NCI-H1048 (cell line): Measurements from ENCODE around the gene RNASET2.
"Not testable (repeated sequence)": the region's sequence is repeated elsewhere in the genome, so short reads cannot be mapped to it uniquely, and the experiment has no call there.

ENCODE experiments used
- DNase-seq: peaks from one replicate; lab custom pipeline; 2025; lab: John Stamatoyannopoulos, UW

Gene RNASET2

DNA sequence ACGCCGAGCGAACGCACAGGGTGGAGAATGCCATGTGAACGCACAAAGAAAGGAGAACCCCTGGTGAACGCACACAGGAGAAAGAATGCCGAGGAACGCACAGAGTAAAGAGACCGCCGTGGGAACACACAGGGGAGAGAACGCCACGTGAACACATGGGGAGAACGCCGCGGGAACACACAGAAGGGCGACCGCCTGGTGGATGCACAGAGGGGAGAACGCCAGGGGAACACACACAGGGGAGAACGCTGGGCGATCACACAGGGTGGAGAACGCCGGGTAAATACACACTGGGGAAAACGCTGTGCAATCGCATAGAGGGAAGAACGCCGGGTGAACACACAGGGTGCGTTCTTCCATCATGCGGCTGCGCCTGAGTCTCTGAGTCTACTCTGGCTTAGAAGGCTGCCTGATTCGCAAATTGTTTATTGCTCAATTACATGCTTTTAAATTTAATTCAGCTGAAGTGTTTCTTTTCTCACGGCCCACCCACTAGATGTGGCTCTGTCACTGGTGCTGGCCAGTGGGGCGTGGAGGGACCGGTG, 54.1 kb downstream of the RNASET2 start:
- DNase-seq, result no peak

DNA sequence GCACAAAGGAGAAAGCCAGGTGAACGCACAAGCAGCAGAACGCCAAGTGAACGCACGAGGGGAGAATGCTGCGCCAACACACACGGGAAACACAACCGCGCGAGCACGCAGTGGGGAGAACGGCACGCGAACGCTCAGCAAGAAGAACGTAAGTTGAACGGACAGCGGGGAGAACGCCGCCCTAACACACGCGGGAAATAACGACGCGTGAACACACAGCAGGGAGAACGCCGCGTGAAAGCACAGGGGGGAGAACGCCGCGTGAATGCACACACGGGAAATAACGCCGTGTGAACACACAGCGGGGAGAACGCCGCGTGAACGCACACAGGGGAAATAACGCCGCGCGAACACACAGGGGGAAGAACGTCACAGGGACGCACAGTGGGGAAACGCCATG, 54.7 kb downstream of the RNASET2 start:
- no peak for DNase-seq

DNA sequence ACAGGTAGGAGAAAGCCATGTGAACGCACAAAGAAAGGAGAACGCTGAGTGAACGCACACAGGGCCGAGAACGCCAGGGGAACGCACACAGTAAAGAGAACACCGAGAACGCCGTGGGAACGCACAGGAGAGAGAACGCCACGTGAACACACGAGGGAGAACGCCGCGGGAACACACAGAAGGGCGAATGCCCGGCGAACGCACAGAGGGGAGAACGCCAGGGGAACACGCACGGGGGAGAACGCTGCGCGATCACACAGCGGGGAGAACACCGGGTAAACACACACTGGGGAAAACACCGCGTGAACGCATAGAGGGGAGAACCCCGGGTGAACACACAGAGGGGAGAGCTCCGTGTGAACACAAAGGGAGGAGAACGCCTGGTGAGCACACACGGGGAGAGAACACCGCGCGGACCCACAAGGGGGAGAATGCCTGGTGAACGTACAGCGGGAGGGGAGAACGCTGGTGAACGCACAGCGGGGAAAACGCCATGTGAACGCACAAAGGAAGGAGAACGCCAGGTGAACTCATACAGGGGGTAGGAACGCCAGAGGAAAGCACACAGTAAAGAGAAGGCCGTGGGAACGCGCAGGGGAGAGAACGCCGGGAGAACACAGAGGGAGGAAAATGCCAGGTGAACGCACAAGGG, 55.3 kb downstream of the RNASET2 start:
- DNase-seq, result no peak

DNA sequence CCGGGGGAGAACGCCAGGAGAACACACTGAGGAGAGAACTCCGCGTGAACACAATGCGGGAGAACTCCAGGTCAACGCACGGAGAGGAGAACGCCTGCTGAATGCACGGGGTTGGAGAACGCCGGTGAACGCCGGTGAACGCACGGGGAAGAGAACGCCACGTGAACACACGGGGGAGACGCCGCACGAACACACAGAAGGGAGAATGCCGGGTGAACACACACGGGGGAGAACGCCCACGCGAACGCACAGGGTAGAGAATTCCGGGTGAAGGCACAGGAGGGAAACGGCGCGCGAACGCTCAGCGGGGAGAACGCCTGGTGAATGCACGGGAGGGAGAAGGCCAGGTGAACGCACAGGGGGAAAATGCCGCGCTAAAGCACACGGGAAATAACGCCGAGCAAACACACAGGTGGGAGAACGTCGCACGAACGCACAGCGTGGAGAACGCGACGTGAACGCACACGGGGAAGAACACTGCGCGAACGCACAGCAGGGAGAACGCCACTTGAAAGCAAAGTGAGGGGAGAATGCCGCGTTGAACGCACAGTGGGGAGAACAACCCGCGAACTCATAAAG, 56.1 kb downstream of the RNASET2 start:
- DNase-seq, result no peak

DNA sequence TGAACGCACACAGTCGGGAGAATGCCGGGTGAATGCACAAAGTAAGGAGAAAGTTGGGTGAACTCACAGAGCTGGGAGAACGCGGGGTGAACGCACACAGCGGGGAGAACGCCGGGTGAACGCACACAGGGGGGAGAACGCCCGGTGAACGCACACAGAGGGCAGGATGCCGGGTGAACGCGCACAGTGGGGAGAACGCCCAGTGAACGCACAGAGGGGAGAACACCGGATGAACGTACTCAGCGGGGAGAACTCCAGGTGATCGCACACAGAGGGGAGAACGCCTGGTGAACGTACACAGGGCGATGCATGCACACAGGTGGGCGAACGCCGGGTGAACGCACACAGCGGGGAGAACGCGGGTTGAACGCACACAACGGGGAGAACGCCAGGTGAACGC, 57.4 kb downstream of the RNASET2 start:
- DNase-seq, result no peak

DNA sequence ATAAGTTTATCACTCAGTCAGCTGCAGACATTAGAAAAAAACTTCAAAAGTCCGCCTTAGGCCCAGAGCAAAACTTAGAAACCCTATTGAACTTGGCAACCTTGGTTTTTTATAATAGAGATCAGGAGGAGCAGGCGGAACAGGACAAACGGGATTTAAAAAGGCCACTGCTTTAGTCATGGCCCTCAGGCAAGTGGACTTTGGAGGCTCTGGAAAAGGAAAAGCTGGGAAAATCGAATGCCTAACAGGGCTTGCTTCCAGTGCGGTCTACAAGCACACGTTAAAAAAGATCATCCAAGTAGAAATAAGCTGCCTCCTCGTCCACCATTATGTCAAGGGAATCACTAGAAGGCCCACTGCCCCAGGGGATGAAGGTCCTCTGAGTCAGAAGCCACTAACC, 61.7 kb downstream of the RNASET2 start:
- not testable (repeated sequence) for DNase-seq

DNA sequence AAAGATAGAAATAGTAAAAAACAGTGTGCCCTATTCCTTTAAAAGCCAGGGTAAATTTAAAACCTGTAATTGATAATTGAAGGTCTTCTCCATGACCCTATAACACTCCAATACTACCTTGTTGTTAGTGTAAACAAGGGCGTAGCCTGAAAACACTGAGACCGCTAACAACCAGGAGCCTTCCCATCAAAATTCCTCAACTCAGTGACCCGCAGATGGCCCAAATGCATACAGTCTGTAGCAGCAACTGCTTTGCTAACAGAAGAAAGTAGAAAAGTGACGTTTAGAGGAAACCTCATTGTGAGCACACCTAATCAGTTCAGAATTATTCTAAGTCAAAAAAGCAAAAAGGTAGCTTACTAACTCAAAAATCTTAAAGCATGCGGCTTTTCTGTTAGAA, 63.9 kb downstream of the RNASET2 start:
- DNase-seq, result not testable (repeated sequence)

DNA sequence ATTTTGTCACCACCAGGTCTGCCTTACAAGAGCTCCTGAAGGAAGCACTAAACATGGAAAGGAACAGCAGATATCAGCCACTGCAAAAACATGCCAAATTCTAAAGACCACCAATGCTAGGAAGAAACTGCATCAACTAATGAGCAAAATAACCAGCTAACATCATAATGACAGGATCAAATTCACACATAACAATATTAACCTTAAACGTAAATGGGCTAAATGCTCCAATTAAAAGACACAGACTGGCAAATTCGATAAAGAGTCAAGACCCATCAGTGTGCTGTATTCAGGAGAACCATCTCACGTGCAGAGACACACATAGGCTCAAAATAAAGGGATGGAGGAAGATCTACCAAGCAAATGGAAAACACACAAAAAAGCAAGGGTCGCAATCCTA, 69.6 kb downstream of the RNASET2 start:
- DNase-seq, result not testable (repeated sequence)

DNA sequence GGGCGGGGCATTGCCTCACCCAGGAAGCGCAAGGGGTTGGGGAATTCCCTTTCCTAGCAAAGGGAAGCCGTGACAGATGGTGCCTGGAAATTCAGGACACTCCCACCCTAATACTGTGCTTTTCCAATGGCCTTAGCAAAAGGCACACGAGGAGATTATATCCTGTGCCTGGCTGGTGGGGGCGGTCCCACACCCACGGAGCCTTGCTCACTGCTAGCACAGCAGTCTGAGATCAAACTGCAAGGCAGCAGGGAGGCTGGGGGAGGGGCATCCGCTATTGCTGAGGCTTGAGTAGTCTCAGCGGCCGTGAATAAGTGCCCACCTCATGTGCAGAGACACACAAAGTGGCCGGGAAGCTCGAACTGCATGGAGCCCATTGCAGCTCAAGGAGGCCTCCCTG, 71.4 kb downstream of the RNASET2 start:
- not testable (repeated sequence) for DNase-seq

DNA sequence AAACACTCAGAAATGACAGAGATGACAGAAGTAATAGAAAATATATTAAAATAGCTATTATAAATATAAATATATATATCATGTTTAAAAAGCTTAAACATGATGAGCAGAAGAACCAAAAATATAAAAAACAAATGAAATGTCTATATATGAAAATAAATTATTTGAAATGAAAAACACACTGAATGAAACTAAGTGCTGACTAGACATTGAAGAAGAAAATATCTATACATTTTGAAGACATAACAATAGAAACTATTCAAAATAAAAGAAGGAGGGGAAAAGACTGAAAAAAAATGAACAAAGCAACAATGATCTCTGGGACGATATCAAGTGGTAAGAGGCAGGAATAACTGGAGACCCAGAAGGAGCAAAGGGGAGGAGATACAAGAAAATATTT, 76.8 kb downstream of the RNASET2 start:
- no peak for DNase-seq
